Forelimb muscle (tissue), 1 donor: ENCODE data around the gene STAP2. TPM values are rescaled to one million over a fixed set of nuclear protein-coding genes. Genes with fewer than 3 reads are reported as not detected.

Experiments used
- DNase-seq: peaks from one replicate; pipeline ENCODE4 v3.0.0-alpha.2; 2013; ENCODE audit warnings: low read depth
- polyA plus RNA-seq: library from polyadenylated mRNA; unstranded; fragments of 120-200 nt; gene quantifications from one replicate; pipeline ENCODE4 v1.2.1, GENCODE V29; 2013; ENCODE audit not compliant: insufficient read length

STAP2 gene, protein sequence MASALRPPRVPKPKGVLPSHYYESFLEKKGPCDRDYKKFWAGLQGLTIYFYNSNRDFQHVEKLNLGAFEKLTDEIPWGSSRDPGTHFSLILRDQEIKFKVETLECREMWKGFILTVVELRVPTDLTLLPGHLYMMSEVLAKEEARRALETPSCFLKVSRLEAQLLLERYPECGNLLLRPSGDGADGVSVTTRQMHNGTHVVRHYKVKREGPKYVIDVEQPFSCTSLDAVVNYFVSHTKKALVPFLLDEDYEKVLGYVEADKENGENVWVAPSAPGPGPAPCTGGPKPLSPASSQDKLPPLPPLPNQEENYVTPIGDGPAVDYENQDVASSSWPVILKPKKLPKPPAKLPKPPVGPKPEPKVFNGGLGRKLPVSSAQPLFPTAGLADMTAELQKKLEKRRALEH
- polyA plus RNA-seq, result 4.9 TPM

GRCh38 chr19:4338441-4339355 lies at the start of gene STAP2:
STAP2 (minus strand) TSS chr19:4338827; CDS start chr19:4338753, 74 bp downstream.
- no peak for DNase-seq

- no peak for DNase-seq
These were observed 47.6 kb upstream of the STAP2 start for GRCh38 chr19:4386041-4386782.

DNA sequence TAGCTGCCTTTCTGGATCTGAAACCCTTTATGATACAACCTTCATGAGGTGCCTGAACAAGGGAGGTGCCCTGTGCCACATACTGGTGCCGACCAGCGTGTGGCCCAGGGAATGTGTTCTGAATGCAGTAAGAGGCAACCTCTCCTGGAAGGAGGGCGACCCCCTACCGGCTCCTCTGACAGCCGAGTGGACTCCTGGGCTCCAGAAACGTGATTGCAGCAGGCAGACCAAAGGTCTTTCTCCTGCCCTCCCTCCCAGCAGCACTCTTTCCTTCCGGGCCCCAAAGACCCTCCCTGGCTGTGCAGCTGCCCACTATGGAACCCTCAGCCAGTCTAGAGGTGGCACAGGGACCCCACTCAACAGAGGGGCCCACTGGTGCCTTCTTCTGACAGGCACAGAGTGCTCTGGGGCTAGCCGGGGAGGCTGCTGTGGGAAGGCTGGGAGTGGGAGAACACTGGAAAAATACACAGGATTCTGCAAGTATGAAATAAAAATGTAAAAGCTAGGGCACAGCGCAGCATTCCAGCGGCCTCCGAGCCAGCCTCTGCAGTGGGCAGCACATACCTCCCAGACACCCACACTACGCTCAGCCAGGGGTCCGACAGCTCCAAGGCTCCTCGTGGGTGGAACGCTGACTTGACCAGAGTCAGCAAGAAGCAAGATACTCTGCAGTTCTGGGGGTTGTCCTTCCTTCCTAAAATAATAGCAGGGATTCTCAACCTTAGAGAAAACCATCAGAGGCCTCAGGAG lies 46.8 kb upstream of the STAP2 start:
- DNase-seq, result no peak

GRCh38 chr19:4380254-4380727 lies 41.7 kb upstream of the STAP2 start:
- DNase-seq, result no peak

- no peak for DNase-seq
These were observed 41.0 kb upstream of the STAP2 start for GRCh38 chr19:4379383-4380253.

DNA sequence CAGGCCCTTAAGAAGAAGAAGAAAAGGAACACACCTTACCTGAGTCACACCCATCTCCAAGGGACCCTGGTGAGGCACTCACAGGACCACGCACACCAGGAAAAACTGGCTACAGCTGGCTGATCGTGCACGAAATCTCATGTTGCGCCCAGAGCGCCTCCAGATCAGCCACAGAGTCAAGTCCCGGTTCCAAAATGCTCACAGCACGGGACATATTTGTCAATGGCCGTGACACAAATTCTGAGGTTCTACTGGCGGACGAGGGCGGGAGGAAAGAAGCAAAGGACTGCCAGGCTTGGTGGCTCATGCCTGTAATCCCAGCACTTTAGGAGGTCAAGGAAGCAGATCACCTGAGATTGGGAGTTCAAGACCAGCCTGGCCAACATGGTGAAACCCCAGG lies 40.3 kb upstream of the STAP2 start:
- DNase-seq, result no peak

DNA sequence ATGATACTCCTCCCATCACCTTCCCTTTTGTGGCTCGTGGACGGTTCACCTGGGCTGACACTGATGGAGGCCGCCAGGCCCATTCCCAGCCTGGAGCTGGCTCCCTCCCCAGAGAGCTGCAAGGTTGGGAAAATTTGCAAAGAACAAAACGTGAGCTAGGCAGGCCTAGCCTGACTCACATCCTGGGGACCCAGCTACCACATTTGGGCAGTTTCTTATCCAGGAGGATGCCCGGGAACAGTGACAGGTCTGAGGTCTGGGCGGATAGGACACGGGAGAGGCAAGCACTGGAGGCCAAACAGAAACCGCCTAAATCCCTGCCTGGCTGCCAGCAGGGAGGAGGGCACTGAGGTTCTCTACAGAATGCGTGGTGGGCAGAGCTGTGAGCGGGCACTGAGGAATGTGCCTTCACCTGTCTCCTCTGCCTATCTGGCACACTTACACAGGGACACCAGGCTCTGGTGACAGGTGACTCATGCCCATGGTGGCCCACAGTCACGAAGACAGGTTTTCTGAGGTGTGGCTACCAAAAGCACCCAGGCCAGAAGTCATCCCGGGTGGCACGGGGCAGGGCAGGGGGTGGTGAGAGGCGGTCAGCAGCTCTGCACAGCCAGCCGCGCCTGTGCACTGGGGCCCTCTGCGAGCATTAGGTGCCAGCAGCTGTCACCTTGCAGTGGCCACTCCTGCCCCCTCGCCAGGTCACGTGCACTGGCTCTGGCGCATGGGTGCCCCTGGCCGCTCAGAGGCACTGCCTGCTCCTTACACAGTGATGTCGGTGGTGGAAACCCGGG lies 38.6 kb upstream of the STAP2 start:
- DNase-seq, result no peak

DNA sequence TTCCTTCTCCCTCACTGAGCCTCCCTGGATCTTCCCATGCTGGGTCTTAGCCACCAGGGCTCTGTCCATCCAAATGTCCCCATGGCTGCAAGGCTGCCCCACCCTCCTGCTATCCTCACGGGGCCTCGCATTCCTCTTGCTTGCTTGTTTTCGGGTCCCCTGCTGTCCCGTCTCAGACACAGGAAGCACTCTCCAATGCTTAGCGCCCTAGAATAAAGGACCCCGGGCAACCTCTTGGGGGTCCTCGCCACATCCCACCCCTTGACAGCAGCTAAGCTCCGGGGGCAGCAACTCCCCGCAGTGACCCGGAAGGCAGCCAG lies 38.0 kb upstream of the STAP2 start:
- no peak for DNase-seq

DNA sequence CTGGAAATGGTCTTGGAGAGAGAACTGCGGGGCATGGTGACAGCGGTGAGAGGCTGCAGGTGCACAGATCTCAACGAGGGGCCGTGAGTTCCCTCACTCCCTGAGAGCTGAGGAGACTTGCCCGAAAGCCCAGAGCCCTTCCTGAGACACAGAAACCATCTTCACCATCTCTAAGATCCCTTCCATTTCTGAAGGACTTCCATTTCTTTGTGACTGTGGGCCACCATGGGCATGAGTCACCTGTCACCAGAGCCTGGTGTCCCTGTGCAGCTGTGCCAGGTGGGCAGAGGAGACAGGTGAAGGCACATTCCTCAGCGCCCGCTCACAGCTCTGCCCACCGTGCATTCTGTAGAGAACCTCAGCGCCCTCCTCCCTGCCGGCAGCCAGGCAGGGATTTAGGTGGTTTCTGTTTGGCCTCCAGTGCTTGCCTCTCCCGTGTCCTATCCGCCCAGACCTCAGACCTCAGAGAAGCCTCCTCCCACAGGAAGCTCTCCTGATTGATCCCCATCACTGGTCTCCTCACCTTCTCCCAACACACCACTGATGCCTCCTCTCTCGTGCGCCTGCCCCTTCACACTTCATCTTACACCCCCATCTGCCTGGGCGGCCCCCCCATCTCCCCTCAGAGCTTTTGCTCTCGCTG lies 37.5 kb upstream of the STAP2 start:
- DNase-seq, result no peak

DNA sequence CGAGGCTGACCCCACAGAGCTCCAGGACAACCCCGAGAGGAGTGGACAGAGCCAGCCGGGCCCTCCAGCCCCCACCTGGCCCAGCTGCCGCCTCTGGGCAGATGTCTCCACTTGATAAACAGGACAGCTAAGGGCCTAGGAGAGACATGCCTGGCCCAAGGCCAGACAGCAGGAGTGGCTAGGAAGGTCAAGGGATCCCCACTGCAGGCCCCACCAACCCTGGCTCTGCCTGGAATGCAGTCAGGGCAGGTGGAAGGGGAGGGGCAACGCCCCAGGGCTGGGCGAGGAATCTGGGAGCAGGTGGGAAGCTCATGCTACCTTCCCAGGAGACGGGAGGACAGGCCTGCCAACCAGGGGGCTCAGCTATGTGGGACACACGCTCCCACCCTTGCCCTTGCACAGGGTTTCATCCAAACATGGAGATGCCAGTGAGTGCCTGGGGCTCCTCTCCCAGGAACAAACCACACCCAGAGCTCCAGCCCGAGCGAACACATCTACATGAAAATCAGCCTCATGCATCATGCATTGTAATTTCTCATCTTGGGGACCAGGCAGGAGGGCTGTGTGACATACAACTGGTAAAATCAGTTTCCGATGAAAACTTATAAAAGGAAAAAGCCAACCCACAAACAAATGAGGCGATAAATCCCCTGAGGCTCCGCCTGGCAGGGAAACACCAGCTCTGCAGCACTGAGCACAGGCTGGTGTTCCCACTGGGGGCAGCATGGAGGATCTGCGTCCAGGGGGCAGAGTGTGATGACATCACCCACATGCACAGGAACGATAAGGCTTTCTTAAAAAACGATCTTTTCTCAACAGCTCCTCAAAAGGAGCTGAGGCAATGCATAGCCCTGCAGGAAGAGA lies 36.8 kb upstream of the STAP2 start:
- DNase-seq, result no peak

GRCh38 chr19:4374498-4375163 lies 36.0 kb upstream of the STAP2 start:
- DNase-seq, result no peak

- no peak for DNase-seq
These were observed 35.2 kb upstream of the STAP2 start for GRCh38 chr19:4373601-4374497.

DNA sequence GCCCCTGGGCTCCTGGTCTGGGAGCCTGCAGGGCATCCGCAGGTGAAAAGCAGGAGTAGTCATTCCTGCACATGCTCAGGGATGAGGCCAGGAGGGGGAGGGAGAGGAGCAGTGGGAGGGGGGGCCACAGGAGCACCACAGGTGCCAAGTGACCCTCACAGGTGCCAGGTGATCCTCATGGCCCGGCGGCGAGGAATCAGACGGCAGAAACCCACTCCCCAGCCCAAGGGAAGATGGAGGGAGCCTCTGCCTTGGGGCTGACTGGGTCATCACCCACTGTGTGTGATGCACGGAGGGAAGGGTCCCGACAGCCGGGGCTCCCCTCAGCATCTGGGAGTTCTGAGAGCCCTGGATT lies 34.4 kb upstream of the STAP2 start:
- DNase-seq, result no peak

GRCh38 chr19:4372165-4373012 lies 33.8 kb upstream of the STAP2 start:
- DNase-seq, result no peak
